GM18498 (cell line): ENCODE measurements around the gene NYAP1.
"Not testable (repeated sequence)": the region's sequence is repeated elsewhere in the genome, so short reads cannot be mapped to it uniquely, and the experiment has no call there.

ENCODE experiments used
- ATAC-seq: cut with Tn5 transposase; IDR thresholded peaks from one replicate; pipeline ENCODE4 v1.9.1; 2021; ENCODE audit warnings: mild to moderate bottlenecking, moderate library complexity; ENCODE audit not compliant: unreplicated experiment

The NYAP1 gene

GRCh38 chr7:100509231-100509630 lies 25.5 kb downstream of the NYAP1 start:
- no peak for ATAC-seq

GRCh38 chr7:100510437-100511239 lies 26.9 kb downstream of the NYAP1 start:
- ATAC-seq, result no peak

GRCh38 chr7:100513212-100513810 lies 29.6 kb downstream of the NYAP1 start:
- ATAC-seq, result no peak

- ATAC-seq, result no peak
Observed at GRCh38 chr7:100515072-100515532, 31.4 kb downstream of the NYAP1 start.

- ATAC-seq, result peak; percentile 69
Observed at GRCh38 chr7:100516135-100516812, 32.5 kb downstream of the NYAP1 start.

- ATAC-seq, result no peak
Observed at GRCh38 chr7:100517305-100517704, 33.6 kb downstream of the NYAP1 start.

GRCh38 chr7:100519580-100519979 lies 35.9 kb downstream of the NYAP1 start:
- ATAC-seq, result no peak

GRCh38 chr7:100520138-100520537 lies 36.4 kb downstream of the NYAP1 start:
- no peak for ATAC-seq

- no peak for ATAC-seq
Observed at GRCh38 chr7:100521076-100521475, 37.3 kb downstream of the NYAP1 start.

GRCh38 chr7:100521909-100522593 lies 38.3 kb downstream of the NYAP1 start:
- not testable (repeated sequence) for ATAC-seq

- not testable (repeated sequence) for ATAC-seq
Observed at GRCh38 chr7:100523192-100523591, 39.5 kb downstream of the NYAP1 start.

GRCh38 chr7:100528108-100528866 lies 44.6 kb downstream of the NYAP1 start:
- ATAC-seq, result not testable (repeated sequence)

GRCh38 chr7:100532165-100533022 lies 48.7 kb downstream of the NYAP1 start:
- ATAC-seq, result no peak

GRCh38 chr7:100535982-100536381 lies 52.3 kb downstream of the NYAP1 start:
- ATAC-seq, result not testable (repeated sequence)

GRCh38 chr7:100536695-100537094 lies 53.0 kb downstream of the NYAP1 start:
- ATAC-seq, result not testable (repeated sequence)

GRCh38 chr7:100538348-100538653 lies 54.6 kb downstream of the NYAP1 start:
- no peak for ATAC-seq

- ATAC-seq, result peak; percentile 93
Observed at GRCh38 chr7:100538654-100539435, 55.1 kb downstream of the NYAP1 start, which contains the start of gene AGFG2. TSS of gene AGFG2 (plus strand) at chr7:100539203. CDS start at chr7:100539347, 144 bp downstream.

- ATAC-seq, result no peak
Observed at GRCh38 chr7:100539436-100540006, 55.8 kb downstream of the NYAP1 start.
